HL-60 (cell line): ENCODE data around the gene EEIG2.

Experiments
- DNase-seq, 2 experiments: peaks; one replicate each; pipeline ENCODE4 v3.0.0-alpha.2; 2010 to 2020; ENCODE audit warnings: low read depth in 1 of 2, low spot score in 1 of 2
- H3K27ac ChIP-seq: fragments of 250-450 bp; sonication (Bioruptor Pico); replicated peaks from 2 replicates; pipeline ENCODE4 v1.5.1; 2020; ENCODE audit warnings: mild to moderate bottlenecking, moderate library complexity
- H3K27me3 ChIP-seq: fragments of 250-450 bp; sonication (Bioruptor Pico); 2 replicates; pipeline ENCODE4 v1.5.1; 2021; ENCODE audit warnings: mild to moderate bottlenecking, moderate library complexity; ENCODE audit not compliant: insufficient read depth, poor library complexity, severe bottlenecking
- H3K4me3 ChIP-seq: replicated peaks from 2 replicates; pipeline ENCODE4 v1.5.1; 2011; ENCODE audit warnings: mild to moderate bottlenecking, control low read depth, low read length; ENCODE audit not compliant: insufficient read depth
- CTCF ChIP-seq: IDR thresholded peaks from one replicate; pipeline ENCODE4 v1.5.1; 2011; ENCODE audit warnings: low read length, control low read depth, inconsistent platforms; ENCODE audit not compliant: insufficient read depth
- GABPA ChIP-seq: IDR thresholded peaks from 2 replicates; pipeline ENCODE4 v1.6.1; 2012; ENCODE audit warnings: low read depth
- POLR2AphosphoS5 ChIP-seq: IDR thresholded peaks from 2 replicates; pipeline ENCODE4 v1.6.1; 2012; ENCODE audit warnings: low read depth
- REST ChIP-seq: IDR thresholded peaks from 2 replicates; pipeline ENCODE4 v1.6.1; 2012; ENCODE audit warnings: low read depth; ENCODE audit not compliant: insufficient replicate concordance
- SPI1 ChIP-seq: IDR thresholded peaks from 2 replicates; pipeline ENCODE4 v1.6.1; 2012; ENCODE audit warnings: low read depth, mild to moderate bottlenecking, borderline replicate concordance

Gene EEIG2

GRCh38 chr1:108568589-108568988 is 8.7 kb downstream of the EEIG2 start:
- no peak for DNase-seq
- H3K4me3 ChIP-seq = no peak overlapping the region
- H3K27me3 ChIP-seq = no peaks in the 10 kb centered on the region
- H3K27ac ChIP-seq = no peak overlapping the region
- TF ChIP-seq GABPA (no peak), POLR2AphosphoS5 (no peak), REST (no peak), CTCF (no peak), SPI1 (no peak)

- H3K27ac ChIP-seq = no peak overlapping the region
- TF ChIP-seq REST (no peak), POLR2AphosphoS5 (no peak), GABPA (no peak)
- DNase-seq = no peak
- no peak overlapping the region for H3K4me3 ChIP-seq
- no peaks in the 10 kb centered on the region for H3K27me3 ChIP-seq
These were observed 9.3 kb downstream of the EEIG2 start for GRCh38 chr1:108569097-108569728.

GRCh38 chr1:108570128-108570527 is 10.2 kb downstream of the EEIG2 start:
- DNase-seq = peak in 1 of 2 experiments; percentile 53
- Histone ChIP-seq H3K27me3 (no peaks in the 10 kb centered on the region), H3K4me3 (no peak overlapping the region), H3K27ac (no peak overlapping the region)
- peak; percentile 87 for TF ChIP-seq SPI1
- TF ChIP-seq CTCF = peak; percentile 66
- no peak for TF ChIP-seq REST
- TF ChIP-seq POLR2AphosphoS5 = no peak
- no peak for TF ChIP-seq GABPA
